MG63 (cell line): ENCODE results near the gene GADL1. TPM values are rescaled to one million over a fixed set of nuclear protein-coding genes. Genes with fewer than 3 reads are reported as not detected.

Source experiments
- DNase-seq: peaks from one replicate; pipeline ENCODE4 v3.0.0-alpha.2; 2020
- H3K27me3 ChIP-seq: fragments of 250-450 bp; sonication (Bioruptor Pico); 2 replicates; pipeline ENCODE4 v1.5.1; 2020; ENCODE audit warnings: mild to moderate bottlenecking, moderate library complexity
- H3K36me3 ChIP-seq: fragments of 250-450 bp; sonication (Bioruptor Pico); 2 replicates; pipeline ENCODE4 v1.5.1; 2020; ENCODE audit warnings: mild to moderate bottlenecking, moderate library complexity
- H3K4me3 ChIP-seq: fragments of 250-450 bp; sonication (Bioruptor Pico); 2 replicates; pipeline ENCODE4 v1.5.1; 2020; ENCODE audit warnings: mild to moderate bottlenecking, moderate library complexity
- H3K9me3 ChIP-seq: fragments of 250-450 bp; sonication (Bioruptor Pico); 2 replicates; pipeline ENCODE4 v1.5.1; 2020; ENCODE audit warnings: mild to moderate bottlenecking, moderate library complexity
- total RNA-seq: library from RNA; depleted of rRNA; stranded (reverse); fragments of >200 nt; shearing (Covaris generic); gene quantifications from 2 replicates; pipeline ENCODE4 v1.2.3, GENCODE V29; 2014; ENCODE audit warnings: low replicate concordance

The GADL1 gene
- total RNA-seq, 1 experiment from 2014 or later: not detected

DNA sequence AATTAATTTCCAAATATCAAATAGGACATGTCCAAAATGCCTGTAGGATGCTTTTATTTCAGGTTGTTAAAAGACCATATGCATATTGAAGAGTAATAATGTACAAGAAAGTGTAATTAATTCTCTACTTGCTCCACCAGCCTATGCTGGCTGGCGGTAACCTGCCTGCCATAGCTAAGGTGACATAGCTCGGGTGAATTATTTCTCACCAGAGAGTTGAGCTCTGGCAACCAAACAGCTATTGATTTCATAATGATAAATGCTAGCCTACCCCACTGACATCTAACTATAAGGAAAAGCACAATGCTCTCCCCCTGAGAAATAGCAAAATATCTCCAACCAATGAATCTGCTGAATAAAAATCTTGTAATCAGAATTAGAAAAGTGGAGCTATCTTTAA is 48.9 kb downstream of the GADL1 start:
- no peak for DNase-seq
- no peaks in the 10 kb centered on the region for H3K9me3 ChIP-seq

DNA sequence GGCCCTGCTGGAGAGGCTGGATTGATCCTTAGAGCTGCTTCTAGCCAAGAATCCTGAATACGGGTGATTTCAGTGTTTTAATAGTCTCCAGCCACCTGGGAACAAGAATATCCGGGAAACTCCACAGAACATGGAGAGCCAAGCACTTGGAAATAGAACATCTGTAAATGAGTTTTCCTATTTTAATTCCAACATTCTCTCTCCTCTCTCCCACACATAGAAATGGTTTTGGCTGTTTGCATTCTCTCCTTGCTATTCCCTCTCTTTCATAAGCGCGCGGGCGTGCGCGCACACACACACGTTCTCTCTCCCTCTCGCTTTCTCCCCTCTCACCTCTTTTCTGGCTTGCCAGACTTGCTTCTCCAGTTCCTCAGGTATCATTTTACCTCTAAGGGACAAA is 50.6 kb downstream of the GADL1 start:
- H3K36me3 ChIP-seq: no peaks in the 10 kb centered on the region
- H3K27me3 ChIP-seq: no peaks in the 10 kb centered on the region
- H3K9me3 ChIP-seq: no peaks in the 10 kb centered on the region
- no peak overlapping the region for H3K4me3 ChIP-seq
- no peak for DNase-seq

More for the DNA sequence above, 48.9 kb downstream of the GADL1 start:
- H3K4me3 ChIP-seq: no peak overlapping the region
- no peaks in the 10 kb centered on the region for H3K36me3 ChIP-seq
- H3K27me3 ChIP-seq: no peaks in the 10 kb centered on the region

DNA sequence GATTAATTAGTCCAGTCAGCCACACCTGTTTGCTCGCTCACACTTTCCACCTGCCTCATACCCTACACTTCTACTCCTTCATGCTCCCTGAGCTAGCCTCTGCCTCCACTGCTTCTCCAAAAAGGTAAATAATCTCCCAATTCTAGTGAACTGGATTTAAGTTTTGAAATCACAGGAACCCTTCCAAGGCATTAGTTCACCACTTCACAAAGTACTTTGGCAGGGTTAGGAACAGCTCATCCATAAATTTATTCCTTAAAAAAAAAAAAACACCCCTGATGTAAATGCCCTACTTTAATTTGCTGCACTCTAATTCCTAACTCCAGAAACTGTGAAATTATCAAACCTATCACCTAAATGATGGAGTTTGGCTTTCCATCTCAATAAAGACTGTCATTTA is 58.3 kb downstream of the GADL1 start:
- no peaks in the 10 kb centered on the region for H3K27me3 ChIP-seq

DNA sequence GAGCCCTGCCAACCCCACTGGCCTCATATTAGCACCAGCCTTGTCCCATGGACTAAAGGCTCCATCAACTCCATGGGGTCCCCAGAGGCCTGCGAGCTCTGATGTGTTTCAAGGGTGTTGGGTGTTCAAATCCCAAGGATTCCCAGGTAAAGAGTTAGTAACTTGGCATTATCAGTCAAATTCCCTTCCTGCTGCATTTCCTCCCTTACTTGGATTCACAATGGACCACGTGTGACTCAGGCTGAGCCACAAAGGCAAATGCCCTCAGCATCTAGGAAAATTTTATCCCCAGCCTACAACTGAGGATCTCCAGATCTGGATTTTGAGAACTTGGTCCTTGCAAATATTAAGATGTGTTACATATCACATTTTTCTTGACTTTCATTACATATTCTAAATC is 58.8 kb downstream of the GADL1 start:
- Histone ChIP-seq H3K4me3 (no peak overlapping the region), H3K36me3 (no peaks in the 10 kb centered on the region), H3K27me3 (no peaks in the 10 kb centered on the region), H3K9me3 (no peaks in the 10 kb centered on the region)
- peak; percentile 29 for DNase-seq

More for the DNA sequence above, 58.3 kb downstream of the GADL1 start:
- H3K4me3 ChIP-seq: no peak overlapping the region
- H3K9me3 ChIP-seq: no peaks in the 10 kb centered on the region
- H3K36me3 ChIP-seq: no peaks in the 10 kb centered on the region
- no peak for DNase-seq

DNA sequence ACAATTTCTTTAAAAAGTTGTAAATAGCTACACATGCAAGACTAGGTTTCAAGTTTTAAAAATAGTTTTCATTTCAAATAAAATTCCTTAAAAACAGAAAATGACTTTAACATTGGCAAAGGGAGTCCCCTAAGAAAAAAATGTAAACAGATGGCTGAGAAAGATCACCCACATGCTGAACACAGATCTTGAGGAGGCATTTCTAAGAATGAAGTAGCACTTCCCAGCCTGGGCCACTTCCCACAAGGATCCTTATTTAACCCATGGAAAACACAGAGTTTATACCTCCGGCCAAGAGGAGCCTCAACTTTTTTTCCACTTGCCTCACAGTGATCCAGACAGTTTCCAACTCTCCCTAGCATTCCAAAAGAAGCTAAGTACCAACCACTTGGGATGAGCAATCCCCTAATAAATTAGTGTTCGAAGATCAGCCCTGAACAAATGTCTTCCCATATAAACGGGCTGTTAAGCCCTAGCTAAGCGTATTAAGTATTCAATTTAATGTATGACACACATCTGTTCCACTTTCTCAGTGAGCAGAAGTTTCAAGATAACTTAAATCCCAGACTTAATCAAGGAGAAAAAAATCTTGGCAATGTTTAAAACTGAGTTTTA is 61.4 kb downstream of the GADL1 start:
- Histone ChIP-seq H3K36me3 (no peaks in the 10 kb centered on the region), H3K4me3 (no peak overlapping the region), H3K9me3 (no peaks in the 10 kb centered on the region), H3K27me3 (no peaks in the 10 kb centered on the region)
- no peak for DNase-seq

DNA sequence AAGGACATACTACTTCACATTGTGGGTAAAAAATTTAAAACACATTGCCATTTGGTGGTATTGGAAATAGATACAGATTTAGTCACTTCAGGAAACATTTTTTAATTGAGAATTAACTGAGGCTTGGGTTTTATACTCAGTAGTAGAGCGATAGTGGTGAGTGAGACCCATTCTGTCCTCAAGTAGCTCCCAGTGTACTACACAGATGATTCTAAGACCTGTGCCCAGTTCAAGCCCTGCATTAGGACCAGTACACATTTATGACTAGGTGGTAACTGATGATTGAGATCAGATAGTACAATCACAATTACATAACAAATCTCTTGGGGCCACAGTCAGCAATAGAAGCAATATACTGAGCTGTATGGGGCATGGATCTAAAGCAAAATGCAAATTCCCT is 67.4 kb downstream of the GADL1 start:
- Histone ChIP-seq H3K4me3 (no peak overlapping the region), H3K27me3 (no peaks in the 10 kb centered on the region), H3K9me3 (no peaks in the 10 kb centered on the region), H3K36me3 (no peaks in the 10 kb centered on the region)
- DNase-seq: no peak

DNA sequence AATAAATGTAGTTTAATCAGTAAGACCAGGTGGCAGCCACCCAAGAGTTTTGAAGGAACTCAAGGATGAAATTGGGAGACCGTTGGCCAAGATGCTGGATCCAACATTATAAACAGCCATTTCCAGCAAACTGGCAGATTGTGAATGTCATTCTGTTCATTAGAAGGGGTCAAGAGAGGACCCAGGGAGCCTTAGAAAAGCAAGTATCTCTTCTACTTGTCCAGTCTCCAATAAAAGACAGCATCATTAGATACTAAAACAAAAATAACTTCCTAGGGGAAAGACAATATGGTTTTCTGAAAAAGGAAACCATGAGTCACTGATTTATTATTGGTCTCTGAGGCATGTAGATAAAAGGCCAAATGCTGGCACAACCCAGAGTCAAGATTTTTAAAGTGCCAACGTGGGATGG is 67.9 kb downstream of the GADL1 start:
- no peaks in the 10 kb centered on the region for H3K27me3 ChIP-seq
- peak; percentile 43 for DNase-seq
- H3K9me3 ChIP-seq: no peaks in the 10 kb centered on the region
- H3K4me3 ChIP-seq: no peak overlapping the region
- no peaks in the 10 kb centered on the region for H3K36me3 ChIP-seq

DNA sequence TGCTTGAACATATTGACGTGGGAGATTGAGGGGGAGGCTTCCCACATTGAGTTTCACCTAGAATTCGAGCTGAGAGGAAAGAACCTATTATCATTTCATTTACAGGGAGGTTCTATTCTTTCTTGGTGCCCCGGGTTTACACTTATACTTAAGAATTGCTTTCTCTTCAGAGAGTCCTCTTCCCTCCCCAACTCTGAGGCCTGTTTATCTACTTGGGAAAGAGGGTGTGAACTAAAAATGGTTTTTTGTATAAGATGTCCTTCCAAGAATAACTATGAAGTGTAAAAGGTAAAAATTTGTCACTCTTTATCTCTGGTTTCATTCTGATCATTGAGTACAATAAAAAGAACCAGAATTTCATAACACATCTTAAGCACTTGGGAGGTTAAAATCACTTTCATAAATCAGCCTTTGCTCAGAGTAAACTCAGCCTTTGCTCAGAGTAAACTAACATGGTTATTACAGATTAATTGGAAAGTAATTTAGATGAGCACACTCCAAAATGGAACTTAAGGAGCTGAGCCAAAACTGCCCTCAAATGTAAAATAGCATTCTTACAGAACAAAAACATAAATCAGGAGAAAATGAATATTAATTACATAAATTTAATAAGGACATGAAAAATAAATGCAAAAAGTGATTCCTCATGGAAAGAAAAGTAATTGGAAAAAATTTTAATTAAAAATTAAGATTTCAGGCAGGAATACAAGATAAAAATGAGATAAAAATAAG is 75.2 kb downstream of the GADL1 start:
- Histone ChIP-seq H3K9me3 (no peaks in the 10 kb centered on the region), H3K27me3 (no peaks in the 10 kb centered on the region), H3K4me3 (no peak overlapping the region), H3K36me3 (no peaks in the 10 kb centered on the region)
- no peak for DNase-seq

DNA sequence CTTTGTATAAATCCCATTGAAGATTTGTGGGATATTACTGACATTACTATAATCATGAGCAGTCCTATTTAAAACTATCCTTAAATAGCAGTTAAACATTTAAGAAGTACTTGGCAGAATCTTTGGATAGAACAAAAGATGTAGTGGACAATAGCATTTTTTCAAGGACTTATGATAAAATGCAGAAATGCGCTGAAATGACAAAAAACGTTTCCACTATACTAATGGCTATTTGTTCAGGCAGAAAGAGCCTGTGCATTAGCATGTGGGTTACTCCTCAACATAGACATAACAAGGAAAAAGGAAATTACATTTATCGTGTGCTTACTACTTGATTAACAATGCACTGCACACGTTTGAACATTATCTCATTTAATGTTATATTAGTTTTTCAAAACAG is 80.7 kb downstream of the GADL1 start:
- no peaks in the 10 kb centered on the region for H3K27me3 ChIP-seq
- no peaks in the 10 kb centered on the region for H3K36me3 ChIP-seq
- no peak for DNase-seq
- H3K9me3 ChIP-seq: no peaks in the 10 kb centered on the region
- H3K4me3 ChIP-seq: no peak overlapping the region

DNA sequence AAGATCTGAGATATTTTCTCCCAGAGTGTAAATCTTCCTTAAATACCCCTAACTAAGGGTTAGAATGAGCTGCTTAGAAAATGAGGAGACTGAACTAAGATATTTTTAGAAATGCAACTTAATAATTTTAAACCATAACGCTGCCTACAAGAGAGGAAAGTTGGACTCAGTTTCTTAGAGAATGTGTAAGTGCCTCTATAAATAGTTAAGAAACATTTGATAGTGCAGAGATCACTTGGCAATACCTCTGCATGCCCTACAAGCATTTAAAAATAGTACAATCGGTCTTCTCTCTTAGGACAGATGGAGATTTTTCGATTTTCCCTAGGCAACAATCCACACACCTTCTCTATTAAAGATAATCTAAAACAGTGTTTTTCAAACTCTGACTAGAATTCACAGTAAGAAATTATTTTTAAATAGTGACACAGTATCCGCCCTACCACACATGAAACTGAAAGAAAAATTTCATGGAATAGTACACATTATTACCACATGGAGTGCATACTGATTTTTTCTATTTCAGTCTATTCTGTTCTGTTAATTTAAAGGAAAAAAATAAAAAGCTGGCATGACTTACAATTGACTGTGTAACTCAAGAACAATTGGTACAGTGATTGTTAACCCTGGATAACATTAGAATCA is 83.2 kb downstream of the GADL1 start:
- Histone ChIP-seq H3K36me3 (no peaks in the 10 kb centered on the region), H3K4me3 (no peak overlapping the region), H3K9me3 (no peaks in the 10 kb centered on the region), H3K27me3 (no peaks in the 10 kb centered on the region)
- no peak for DNase-seq

DNA sequence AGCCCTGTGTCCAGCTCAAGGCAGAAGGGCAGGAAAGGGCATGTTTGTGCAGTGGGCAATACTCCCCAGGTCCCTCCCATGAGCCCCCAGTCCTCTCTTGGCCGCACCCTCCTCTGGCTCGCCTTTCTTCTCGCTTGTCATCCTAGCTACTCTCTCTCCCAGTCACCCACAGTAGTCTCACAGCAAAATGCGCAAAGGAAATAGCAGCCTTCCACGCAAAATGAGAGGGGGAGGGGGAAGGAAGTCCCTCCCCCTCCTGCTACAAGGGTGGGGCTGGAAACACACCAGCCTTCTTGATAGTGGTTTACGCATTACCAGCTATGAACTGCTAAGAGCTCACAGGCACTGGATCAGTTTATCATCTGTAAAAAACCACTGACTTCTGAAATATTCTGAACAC is 83.8 kb downstream of the GADL1 start:
- no peaks in the 10 kb centered on the region for H3K9me3 ChIP-seq
- DNase-seq: no peak
- no peaks in the 10 kb centered on the region for H3K36me3 ChIP-seq
- no peak overlapping the region for H3K4me3 ChIP-seq
- H3K27me3 ChIP-seq: no peaks in the 10 kb centered on the region

DNA sequence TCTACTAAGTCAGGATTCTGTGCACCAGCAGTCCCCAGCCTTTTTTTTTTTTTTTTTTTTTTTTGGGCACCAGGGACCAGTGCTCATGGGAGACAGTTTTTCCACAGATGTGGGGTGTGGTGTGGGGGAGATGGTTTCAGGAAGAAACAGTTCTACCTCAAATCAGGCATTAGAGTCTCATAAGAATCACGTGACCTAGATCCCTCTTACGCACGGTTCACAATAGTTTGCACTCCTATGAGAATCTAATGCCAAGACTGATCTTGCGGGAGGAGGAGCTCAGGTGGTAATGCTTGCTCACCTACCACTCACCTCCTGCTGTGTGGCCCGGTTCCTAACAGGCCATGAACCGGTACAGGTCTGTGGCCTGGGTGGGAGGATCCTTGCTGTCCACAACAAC is 88.8 kb downstream of the GADL1 start:
- no peak overlapping the region for H3K4me3 ChIP-seq

DNA sequence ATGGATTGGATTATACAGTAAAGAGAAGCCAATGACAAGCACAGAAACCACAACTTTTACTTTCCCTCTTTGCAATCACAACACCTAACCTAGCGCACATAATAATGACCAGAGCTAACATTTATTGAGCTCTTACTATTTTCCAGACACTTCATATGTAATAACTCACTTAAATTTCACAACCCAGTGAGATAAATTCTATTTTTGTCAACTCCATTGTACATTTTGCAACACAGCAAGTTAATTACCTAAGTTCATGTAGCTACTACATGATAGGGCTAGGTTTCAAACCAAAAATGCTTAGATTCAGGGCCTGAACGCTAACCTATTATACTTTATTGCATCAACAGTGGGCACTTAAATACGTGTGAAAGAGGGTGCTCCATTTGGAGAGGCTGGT is 89.5 kb downstream of the GADL1 start:
- H3K36me3 ChIP-seq: no peaks in the 10 kb centered on the region
- H3K27me3 ChIP-seq: no peaks in the 10 kb centered on the region
- DNase-seq: no peak
- H3K4me3 ChIP-seq: no peak overlapping the region
- H3K9me3 ChIP-seq: no peaks in the 10 kb centered on the region

More for the DNA sequence above, 88.8 kb downstream of the GADL1 start:
- H3K9me3 ChIP-seq: no peaks in the 10 kb centered on the region
- no peaks in the 10 kb centered on the region for H3K27me3 ChIP-seq
- DNase-seq: no peak
- H3K36me3 ChIP-seq: no peaks in the 10 kb centered on the region

DNA sequence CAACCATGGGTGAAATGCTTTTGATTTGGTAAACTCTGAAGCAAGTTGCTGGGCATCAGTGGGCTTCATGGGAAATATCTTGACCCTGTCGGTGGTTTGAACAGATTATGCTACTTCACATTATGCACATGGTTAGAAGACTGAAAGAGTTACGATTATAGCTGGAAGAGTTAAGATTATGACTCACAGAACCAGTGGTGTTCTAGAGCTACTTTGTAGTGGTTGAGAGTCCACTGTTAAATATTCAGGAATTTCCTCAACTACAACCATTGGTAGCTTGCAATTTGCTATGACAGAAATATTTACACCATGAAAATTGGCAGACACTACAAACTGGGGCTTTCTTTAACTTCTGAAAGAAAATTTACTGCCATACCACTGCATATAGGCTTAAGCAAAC is 99.3 kb downstream of the GADL1 start:
- Histone ChIP-seq H3K27me3 (no peaks in the 10 kb centered on the region), H3K9me3 (no peaks in the 10 kb centered on the region)
- no peak for DNase-seq

DNA sequence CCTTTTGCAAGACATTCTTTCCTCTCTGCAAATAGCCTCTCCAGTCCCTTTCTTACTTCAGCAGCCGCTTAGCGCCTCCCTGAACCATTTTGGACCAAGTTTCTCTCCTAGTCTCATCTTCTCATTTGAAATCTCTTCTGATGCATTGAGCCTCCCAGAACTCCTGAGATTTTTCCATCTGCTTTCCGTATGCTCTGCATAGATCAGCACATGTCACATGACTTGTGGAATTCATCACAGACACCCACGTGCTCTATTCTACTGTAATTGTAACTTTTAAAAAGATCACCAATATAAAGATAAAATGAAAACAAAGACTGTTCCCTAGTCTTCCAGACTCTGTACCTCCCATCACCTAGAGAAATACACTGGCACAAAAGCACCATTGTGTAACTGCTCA is 100.7 kb downstream of the GADL1 start:
- no peak for DNase-seq
- Histone ChIP-seq H3K27me3 (no peaks in the 10 kb centered on the region), H3K36me3 (no peaks in the 10 kb centered on the region), H3K4me3 (no peak overlapping the region), H3K9me3 (no peaks in the 10 kb centered on the region)

More for the DNA sequence above, 99.3 kb downstream of the GADL1 start:
- Histone ChIP-seq H3K4me3 (no peak overlapping the region), H3K36me3 (no peaks in the 10 kb centered on the region)

DNA sequence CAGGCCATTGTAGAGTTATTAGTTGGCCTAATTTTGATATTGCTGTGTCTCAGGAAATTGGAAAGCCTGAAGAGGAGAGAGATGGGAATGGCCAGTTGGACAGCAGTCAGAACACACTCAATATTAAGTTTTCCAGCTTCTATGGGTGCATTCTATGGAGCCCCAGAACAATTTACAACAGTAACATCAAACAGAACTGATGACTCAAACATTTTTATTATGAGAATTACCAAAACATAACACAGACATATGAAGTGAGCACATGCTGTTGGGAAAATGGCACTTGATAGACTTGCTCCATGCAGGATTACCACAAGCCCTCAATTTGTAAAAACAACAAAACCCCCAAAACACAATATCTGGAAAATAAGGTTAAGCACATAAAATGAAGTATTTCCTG is 104.3 kb downstream of the GADL1 start:
- Histone ChIP-seq H3K9me3 (no peaks in the 10 kb centered on the region), H3K27me3 (no peaks in the 10 kb centered on the region), H3K36me3 (no peaks in the 10 kb centered on the region), H3K4me3 (no peak overlapping the region)
- no peak for DNase-seq

DNA sequence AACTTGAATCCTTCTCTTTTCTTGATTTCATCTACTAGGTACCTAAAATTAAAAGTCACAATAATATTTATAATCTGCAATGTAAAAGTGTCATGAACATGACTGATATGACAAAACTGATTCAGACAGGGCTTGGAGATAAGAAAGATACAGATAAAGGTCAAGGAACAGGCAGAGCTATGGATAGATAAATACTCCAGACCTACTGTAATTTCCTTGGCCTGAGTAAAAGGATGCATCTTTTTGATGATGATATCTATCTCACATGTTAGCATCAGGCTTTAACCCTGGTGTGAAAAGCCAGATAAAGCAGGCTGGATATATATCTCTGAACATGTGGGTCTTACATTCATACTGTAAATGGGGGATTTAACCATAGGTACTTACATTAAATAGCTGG is 108.1 kb downstream of the GADL1 start:
- Histone ChIP-seq H3K36me3 (no peaks in the 10 kb centered on the region), H3K4me3 (no peak overlapping the region), H3K27me3 (no peaks in the 10 kb centered on the region), H3K9me3 (no peaks in the 10 kb centered on the region)
- DNase-seq: no peak
